Endothelial cell of umbilical vein (primary cell): ENCODE results near the gene RBFOX1. TPM values are rescaled to one million over a fixed set of nuclear protein-coding genes. Genes with fewer than 3 reads are reported as not detected.

Source experiments
- BruUV-seq: library from RNA; stranded (reverse); fragments of 400-500 nt; replicated peaks from 2 replicates; lab custom pipeline; 2021; lab: Mats Ljungman, UMichigan
- CTCF ChIA-PET: fragments of 300-600, 350-600 bp; sonication (Branson Sonifier 250); formaldehyde crosslinking; loops from one replicate; lab custom pipeline; 2021; ENCODE audit warnings: antibody characterized with exemption, inconsistent platforms; lab: Charles Lee
- POLR2A ChIA-PET: fragments of 300-600, 350-600 bp; sonication (Branson Sonifier 250); formaldehyde crosslinking; loops from one replicate; lab custom pipeline; 2021; ENCODE audit warnings: antibody characterized with exemption, inconsistent platforms; lab: Charles Lee
- DNase-seq: peaks from one replicate; pipeline ENCODE4 v3.0.0-alpha.2; 2011; ENCODE audit warnings: low read depth, low spot score
- FAIRE-seq: peaks from 2 replicates; lab custom pipeline; 2011; peaks lifted over from hg19 to GRCh38; lab: Jason Lieb, UNC
- H2AFZ ChIP-seq: 2 replicates; pipeline ENCODE4 v1.6.0; 2012; ENCODE audit warnings: low read depth, low read length, control low read depth, inconsistent platforms
- H3K27ac ChIP-seq: 2 replicates; pipeline ENCODE4 v1.5.1; 2011; ENCODE audit warnings: low read depth, mild to moderate bottlenecking, control low read depth, low read length, moderate library complexity; ENCODE audit not compliant: insufficient read depth
- H3K27me3 ChIP-seq, 2 experiments: 2 replicates each; pipeline versions ENCODE4 v1.6.0 to v1.6.1; 2011; ENCODE audit warnings: low read length in 2 of 2, mixed read lengths in 1 of 2; ENCODE audit not compliant: control insufficient read depth in 2 of 2, insufficient read depth in 2 of 2
- H3K36me3 ChIP-seq, 2 experiments: 2 replicates in 1 of 2; 3 replicates in 1 of 2; pipeline ENCODE4 v1.5.1; 2011; ENCODE audit warnings: low read length in 2 of 2, mild to moderate bottlenecking in 1 of 2, moderate library complexity in 1 of 2; ENCODE audit not compliant: control insufficient read depth in 2 of 2, insufficient read depth in 2 of 2; ENCODE audit errors: extremely low read depth in 1 of 2
- H3K4me1 ChIP-seq: 3 replicates; pipeline ENCODE4 v1.5.1; 2011; ENCODE audit warnings: mild to moderate bottlenecking, low read length; ENCODE audit not compliant: control insufficient read depth, insufficient read depth; ENCODE audit errors: extremely low read depth
- H3K4me2 ChIP-seq: 2 replicates; pipeline ENCODE4 v1.6.1; 2011; ENCODE audit warnings: low read length, control low read depth, mixed read lengths; ENCODE audit not compliant: insufficient read depth
- H3K4me3 ChIP-seq, 3 experiments: fragments of 200-600 bp in 1 of 3; sonication (generic), shearing (Covaris generic) in 1 of 3; replicated peaks in 1 of 3; 2 replicates each; pipeline ENCODE4 v1.5.1; 2011 to 2016; ENCODE audit warnings: control low read depth in 3 of 3, low read length in 3 of 3, mild to moderate bottlenecking in 2 of 3, inconsistent platforms in 1 of 3, low read depth in 1 of 3, moderate library complexity in 1 of 3; ENCODE audit not compliant: insufficient read depth in 1 of 3
- H3K79me2 ChIP-seq: 2 replicates; pipeline ENCODE4 v1.6.0; 2012; ENCODE audit warnings: low read length, inconsistent platforms; ENCODE audit not compliant: control insufficient read depth, insufficient read depth
- H3K9ac ChIP-seq: replicated peaks from 2 replicates; pipeline ENCODE3; 2011; ENCODE audit warnings: low read length, control low read depth; ENCODE audit not compliant: insufficient read depth; ENCODE audit errors: extremely low read depth
- H3K9me1 ChIP-seq: replicated peaks from 3 replicates; pipeline ENCODE4 v1.6.0; 2011; ENCODE audit warnings: mild to moderate bottlenecking, low read length; ENCODE audit not compliant: control insufficient read depth, insufficient read depth; ENCODE audit errors: extremely low read depth
- H3K9me3 ChIP-seq: replicated peaks from 2 replicates; pipeline ENCODE4 v1.5.1; 2012; ENCODE audit warnings: low read length, inconsistent platforms; ENCODE audit not compliant: control insufficient read depth, insufficient read depth
- H4K20me1 ChIP-seq: replicated peaks from 2 replicates; pipeline ENCODE3; 2011; ENCODE audit warnings: mild to moderate bottlenecking, low read length; ENCODE audit not compliant: control insufficient read depth, insufficient read depth; ENCODE audit errors: extremely low read depth
- EZH2 ChIP-seq: IDR thresholded peaks from 2 replicates; pipeline ENCODE4 v1.6.1; 2012; ENCODE audit warnings: borderline replicate concordance, low read depth, mild to moderate bottlenecking, moderate library complexity, low read length, inconsistent platforms; ENCODE audit not compliant: severe bottlenecking
- FOS ChIP-seq: IDR thresholded peaks from 2 replicates; pipeline ENCODE4 v1.6.1; 2011; ENCODE audit warnings: mild to moderate bottlenecking, low read length, moderate library complexity, borderline replicate concordance; ENCODE audit not compliant: insufficient read depth
- GATA2 ChIP-seq: IDR thresholded peaks from 2 replicates; pipeline ENCODE4 v1.7.0; 2011; ENCODE audit warnings: low read depth, mild to moderate bottlenecking, moderate library complexity, mixed read lengths, low read length; ENCODE audit not compliant: insufficient read length, insufficient read depth
- JUN ChIP-seq: IDR thresholded peaks from 2 replicates; pipeline ENCODE4 v1.6.1; 2011; ENCODE audit warnings: borderline replicate concordance, low read depth; ENCODE audit not compliant: insufficient read length, insufficient read depth
- MAX ChIP-seq: IDR thresholded peaks from 2 replicates; pipeline ENCODE4 v1.6.1; 2011; ENCODE audit not compliant: insufficient read depth, insufficient read length
- MYC ChIP-seq: IDR thresholded peaks from one replicate; pipeline ENCODE4 v1.6.1; 2011; ENCODE audit warnings: mild to moderate bottlenecking, low read depth, low read length
- POLR2A ChIP-seq: IDR thresholded peaks from 2 replicates; pipeline ENCODE4 v1.6.1; 2012; ENCODE audit warnings: low read depth, mild to moderate bottlenecking, control low read depth, low read length
- POLR2AphosphoS5 ChIP-seq: IDR thresholded peaks from 2 replicates; pipeline ENCODE4 v1.6.1; 2012; ENCODE audit warnings: low read depth, mild to moderate bottlenecking, control low read depth, low read length, moderate library complexity; ENCODE audit not compliant: insufficient read depth
- dilution Hi-C: fragments of 300-500 bp; cut with MboI; formaldehyde crosslinking; loops from one replicate; pipeline ENCODE4 v1.15.0; 2019; ENCODE audit warnings: low sequenced_read_pairs; ENCODE audit not compliant: extremely low pct_ligation_motif_present
- intact Hi-C: fragments of 100-400 bp; cut with micrococcal nuclease; formaldehyde crosslinking; loops from one replicate; pipeline ENCODE4 v1.10.0; 2022
- polyA plus RNA-seq, 4 experiments: library from polyadenylated mRNA; depleted of rRNA in 3 of 4; stranded (reverse) in 3 of 4; unstranded in 1 of 4; fragments of >200 nt; gene quantifications; 2 replicates each; pipeline versions ENCODE4 v1.2.1 to v1.2.3, GENCODE V29; 2011 to 2012; ENCODE audit warnings: missing spikeins in 1 of 4
- total RNA-seq: library from RNA; stranded (reverse); gene quantifications from 2 replicates; pipeline ENCODE4 v1.2.3, GENCODE V29; 2021
- TF ChIP-seq, protein P1 (sequence below), 2 donors: IDR thresholded peaks; 1 replicate in 1 of 2; 2 replicates in 1 of 2; pipeline ENCODE4 v1.5.1; 2011; ENCODE audit warnings: low read length in 2 of 2, mild to moderate bottlenecking in 2 of 2, moderate library complexity in 2 of 2, control low read depth in 1 of 2, inconsistent platforms in 1 of 2, low read depth in 1 of 2; ENCODE audit not compliant: insufficient read depth in 1 of 2; ENCODE audit errors: extremely low read depth in 1 of 2

The RBFOX1 gene
- total and polyA plus RNA-seq, 2 donors (not counting 3 experiments of a cell fraction or from before 2014, with no cell fraction given): not detected

DNA sequence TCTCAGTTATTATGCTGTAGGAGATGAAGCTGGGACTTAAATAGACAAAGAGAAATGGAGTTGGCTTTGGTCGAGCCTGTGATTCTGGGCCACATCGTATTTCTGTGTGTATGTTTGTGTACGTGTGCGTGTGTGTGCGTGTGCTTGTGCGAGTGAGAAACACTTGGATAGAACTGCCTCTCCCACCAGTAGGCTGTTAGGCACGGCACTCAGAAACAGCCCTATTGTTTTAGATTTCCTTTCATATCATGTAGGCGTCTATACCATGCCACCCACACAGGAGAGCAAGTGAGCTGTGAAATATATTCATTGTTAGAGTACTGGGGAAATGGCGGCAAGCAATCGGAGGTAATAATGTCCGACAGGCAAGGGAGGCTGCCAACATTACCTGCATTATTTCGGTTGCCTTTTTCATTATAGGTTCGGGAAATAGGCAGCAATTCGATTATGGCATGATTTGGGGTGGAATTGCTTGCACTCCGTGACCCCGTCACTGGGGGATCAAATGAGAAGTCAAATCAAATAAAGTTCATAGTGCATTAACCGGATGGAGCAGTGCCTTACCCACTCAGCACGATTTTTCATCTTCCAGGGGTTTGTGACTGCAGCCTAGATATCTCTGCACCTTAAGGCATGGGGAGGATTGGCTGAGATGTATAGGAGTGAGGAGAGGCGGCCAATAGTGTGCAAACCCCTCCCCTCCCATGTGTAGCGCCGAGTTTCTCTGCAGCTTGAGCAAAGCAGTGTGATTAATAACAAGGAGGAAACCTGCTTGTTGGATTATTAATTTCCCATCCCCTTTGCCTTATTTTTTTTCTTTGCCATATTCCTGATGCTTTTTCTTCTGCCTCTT, 89.6 kb downstream of the RBFOX1 start:
- no peak overlapping the region for H3K9ac ChIP-seq
- H3K9me1 ChIP-seq: no peaks in the 10 kb centered on the region
- no peak for DNase-seq
- POLR2A ChIA-PET: no interaction called here
- TF ChIP-seq POLR2A: no peak
- H3K27ac ChIP-seq: no peak overlapping the region
- no peaks in the 10 kb centered on the region for H3K36me3 ChIP-seq
- H2AFZ ChIP-seq: no peak overlapping the region
- no peaks in the 10 kb centered on the region for H3K4me1 ChIP-seq
- H3K4me3 ChIP-seq: no peak overlapping the region
- dilution Hi-C loops (no loop called here), intact Hi-C loops (no loop called here)
- H3K9me3 ChIP-seq: peaks cover 4% of the 10 kb centered on the region
- H3K4me2 ChIP-seq: no peak overlapping the region
- CTCF ChIA-PET: no interaction called here
- BruUV-seq: no TSS peak
- H4K20me1 ChIP-seq: no peaks in the 10 kb centered on the region
- FAIRE-seq: no peak
- H3K27me3 ChIP-seq: no peaks in the 10 kb centered on the region
- no peaks in the 10 kb centered on the region for H3K79me2 ChIP-seq

DNA sequence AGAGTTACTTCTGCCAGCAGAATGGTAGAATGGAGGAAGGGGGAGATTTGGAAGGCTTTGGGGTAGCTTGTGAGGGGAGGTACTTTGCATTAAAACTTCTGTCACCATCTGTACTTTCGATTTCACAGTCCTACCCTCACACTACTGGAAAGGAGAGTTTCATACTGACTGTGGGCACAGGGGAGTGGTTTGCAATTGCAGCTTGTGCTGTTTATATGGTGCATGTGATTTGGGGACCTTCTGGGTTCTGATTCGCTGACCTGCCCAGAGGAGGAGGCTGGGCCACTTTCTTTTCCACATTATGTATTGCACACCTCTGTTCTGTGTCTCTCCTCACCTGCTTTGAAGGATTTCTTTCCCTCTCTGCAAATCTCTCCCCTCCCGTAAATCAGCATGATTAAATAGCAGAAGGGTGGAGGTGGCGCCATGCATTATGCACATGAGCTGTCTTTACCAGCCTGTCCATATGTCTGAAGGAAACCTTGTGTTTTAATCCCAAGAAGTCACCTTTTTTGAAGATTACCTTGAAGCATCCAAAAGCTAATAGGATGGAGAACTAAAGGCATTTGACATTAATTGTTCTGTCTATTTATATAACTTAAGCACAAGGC, 90.9 kb downstream of the RBFOX1 start:
- no peaks in the 10 kb centered on the region for H3K4me1 ChIP-seq
- no peak overlapping the region for H3K9ac ChIP-seq
- peaks cover 5% of the 10 kb centered on the region for H3K9me3 ChIP-seq
- no peaks in the 10 kb centered on the region for H3K9me1 ChIP-seq
- intact Hi-C loops (no loop called here), dilution Hi-C loops (no loop called here)
- CTCF ChIA-PET: no interaction called here
- FAIRE-seq (no peak), DNase-seq (no peak)
- TF ChIP-seq MYC (no peak), FOS (no peak), JUN (no peak), POLR2AphosphoS5 (no peak), GATA2 (no peak), MAX (no peak), POLR2A (no peak), EZH2 (no peak)
- TF ChIP-seq, protein P1, sequence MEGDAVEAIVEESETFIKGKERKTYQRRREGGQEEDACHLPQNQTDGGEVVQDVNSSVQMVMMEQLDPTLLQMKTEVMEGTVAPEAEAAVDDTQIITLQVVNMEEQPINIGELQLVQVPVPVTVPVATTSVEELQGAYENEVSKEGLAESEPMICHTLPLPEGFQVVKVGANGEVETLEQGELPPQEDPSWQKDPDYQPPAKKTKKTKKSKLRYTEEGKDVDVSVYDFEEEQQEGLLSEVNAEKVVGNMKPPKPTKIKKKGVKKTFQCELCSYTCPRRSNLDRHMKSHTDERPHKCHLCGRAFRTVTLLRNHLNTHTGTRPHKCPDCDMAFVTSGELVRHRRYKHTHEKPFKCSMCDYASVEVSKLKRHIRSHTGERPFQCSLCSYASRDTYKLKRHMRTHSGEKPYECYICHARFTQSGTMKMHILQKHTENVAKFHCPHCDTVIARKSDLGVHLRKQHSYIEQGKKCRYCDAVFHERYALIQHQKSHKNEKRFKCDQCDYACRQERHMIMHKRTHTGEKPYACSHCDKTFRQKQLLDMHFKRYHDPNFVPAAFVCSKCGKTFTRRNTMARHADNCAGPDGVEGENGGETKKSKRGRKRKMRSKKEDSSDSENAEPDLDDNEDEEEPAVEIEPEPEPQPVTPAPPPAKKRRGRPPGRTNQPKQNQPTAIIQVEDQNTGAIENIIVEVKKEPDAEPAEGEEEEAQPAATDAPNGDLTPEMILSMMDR (IDR thresholded peaks at IDR 0.05; ENCODE audit: extremely low read depth in 1 of 2, insufficient read depth in 1 of 2, low read depth in 1 of 2, low read length in 2 of 2): no peak
- no peaks in the 10 kb centered on the region for H4K20me1 ChIP-seq
- no peak overlapping the region for H3K4me2 ChIP-seq
- no peaks in the 10 kb centered on the region for H3K27me3 ChIP-seq
- no TSS peak for BruUV-seq
- H3K36me3 ChIP-seq: no peaks in the 10 kb centered on the region
- no peaks in the 10 kb centered on the region for H3K79me2 ChIP-seq
- H2AFZ ChIP-seq: no peak overlapping the region
- POLR2A ChIA-PET: no interaction called here
- H3K27ac ChIP-seq: no peak overlapping the region
- H3K4me3 ChIP-seq: no peak overlapping the region
